Central memory CD8-positive, alpha-beta T cell (primary cell): ENCODE measurements around the gene TMEFF2.

Experiments
- ATAC-seq: fragments of 150-1000 bp; cut with Tn5 transposase; replicated peaks from 2 replicates; pipeline ENCODE4 v1.10.0; 2022; ENCODE audit warnings: mild to moderate bottlenecking, moderate FRiP score, moderate number of reproducible peaks; ENCODE audit not compliant: poor library complexity, severe bottlenecking; ENCODE audit errors: extremely low read depth
- DNase-seq, 2 donors: peaks; one replicate each; pipeline ENCODE4 v3.0.0; 2021; ENCODE audit warnings: low spot score in 2 of 2
- H3K27ac Mint-ChIP-seq: one replicate; pipeline ENCODE4 v1.8.0; 2022; ENCODE audit warnings: low read depth, mild to moderate bottlenecking, moderate library complexity, mixed read lengths
- H3K27me3 Mint-ChIP-seq: one replicate; pipeline ENCODE4 v1.8.0; 2022; ENCODE audit warnings: mixed read lengths
- H3K36me3 Mint-ChIP-seq: one replicate; pipeline ENCODE4 v1.8.0; 2022; ENCODE audit warnings: mild to moderate bottlenecking, moderate library complexity, mixed read lengths; ENCODE audit not compliant: insufficient read depth
- H3K4me1 Mint-ChIP-seq: one replicate; pipeline ENCODE4 v1.8.0; 2022; ENCODE audit warnings: mixed read lengths
- H3K4me3 Mint-ChIP-seq: one replicate; pipeline ENCODE4 v1.8.0; 2022; ENCODE audit warnings: mild to moderate bottlenecking, moderate library complexity, mixed read lengths
- H3K9me3 Mint-ChIP-seq: one replicate; pipeline ENCODE4 v1.8.0; 2022; ENCODE audit warnings: mixed read lengths

The TMEFF2 gene

GRCh38 chr2:192038110-192038509 is 156.6 kb downstream of the TMEFF2 start:
- no peak overlapping the region for H3K4me3 Mint-ChIP-seq
- DNase-seq (no peak), ATAC-seq (no peak)
- peaks cover 5% of the 10 kb centered on the region for H3K4me1 Mint-ChIP-seq
- H3K27me3 Mint-ChIP-seq = peaks cover 11% of the 10 kb centered on the region
- peaks cover 2% of the 10 kb centered on the region for H3K36me3 Mint-ChIP-seq
- no peaks in the 10 kb centered on the region for H3K9me3 Mint-ChIP-seq
- H3K27ac Mint-ChIP-seq = no peak overlapping the region

- peaks cover 2% of the 10 kb centered on the region for H3K36me3 Mint-ChIP-seq
- no peak for DNase-seq
- H3K27ac Mint-ChIP-seq = no peak overlapping the region
- no peak for ATAC-seq
- H3K9me3 Mint-ChIP-seq = no peaks in the 10 kb centered on the region
- peaks cover 5% of the 10 kb centered on the region for H3K4me1 Mint-ChIP-seq
- H3K4me3 Mint-ChIP-seq = no peak overlapping the region
- peaks cover 1% of the 10 kb centered on the region for H3K27me3 Mint-ChIP-seq
Observed at GRCh38 chr2:192035731-192036442, 158.8 kb downstream of the TMEFF2 start.

- Mint-ChIP-seq H3K9me3 (no peaks in the 10 kb centered on the region), H3K4me1 (peaks cover 3% of the 10 kb centered on the region), H3K27ac (no peak overlapping the region), H3K36me3 (no peaks in the 10 kb centered on the region), H3K27me3 (peaks cover 28% of the 10 kb centered on the region), H3K4me3 (no peak overlapping the region)
- DNase-seq = no peak
- ATAC-seq = no peak
Observed at GRCh38 chr2:192030856-192031255, 163.9 kb downstream of the TMEFF2 start.

GRCh38 chr2:192030289-192030688 is 164.4 kb downstream of the TMEFF2 start:
- Mint-ChIP-seq H3K27me3 (peaks cover 33% of the 10 kb centered on the region), H3K27ac (no peak overlapping the region), H3K4me3 (no peak overlapping the region), H3K4me1 (no peaks in the 10 kb centered on the region), H3K36me3 (no peaks in the 10 kb centered on the region), H3K9me3 (no peaks in the 10 kb centered on the region)
- ATAC-seq (no peak), DNase-seq (no peak)

GRCh38 chr2:192029089-192029488 is 165.6 kb downstream of the TMEFF2 start:
- Mint-ChIP-seq H3K9me3 (no peaks in the 10 kb centered on the region), H3K4me1 (no peaks in the 10 kb centered on the region), H3K27me3 (peaks cover 41% of the 10 kb centered on the region), H3K36me3 (no peaks in the 10 kb centered on the region), H3K27ac (no peak overlapping the region), H3K4me3 (no peak overlapping the region)
- DNase-seq = no peak
- no peak for ATAC-seq

GRCh38 chr2:192026825-192027120 is 168.0 kb downstream of the TMEFF2 start:
- no peak overlapping the region for H3K27ac Mint-ChIP-seq
- peaks cover 41% of the 10 kb centered on the region for H3K27me3 Mint-ChIP-seq
- H3K4me3 Mint-ChIP-seq = no peak overlapping the region
- no peaks in the 10 kb centered on the region for H3K36me3 Mint-ChIP-seq
- DNase-seq (no peak), ATAC-seq (no peak)
- H3K4me1 Mint-ChIP-seq = no peaks in the 10 kb centered on the region
- no peaks in the 10 kb centered on the region for H3K9me3 Mint-ChIP-seq

- no peaks in the 10 kb centered on the region for H3K9me3 Mint-ChIP-seq
- DNase-seq = no peak
- peaks cover 41% of the 10 kb centered on the region for H3K27me3 Mint-ChIP-seq
- ATAC-seq = no peak
- no peak overlapping the region for H3K4me3 Mint-ChIP-seq
- no peaks in the 10 kb centered on the region for H3K4me1 Mint-ChIP-seq
- H3K36me3 Mint-ChIP-seq = no peaks in the 10 kb centered on the region
- H3K27ac Mint-ChIP-seq = no peak overlapping the region
Observed at GRCh38 chr2:192026059-192026824, 168.5 kb downstream of the TMEFF2 start.

GRCh38 chr2:192025637-192026036 is 169.1 kb downstream of the TMEFF2 start:
- ATAC-seq = no peak
- Mint-ChIP-seq H3K9me3 (no peaks in the 10 kb centered on the region), H3K27ac (no peak overlapping the region), H3K36me3 (no peaks in the 10 kb centered on the region), H3K4me1 (no peaks in the 10 kb centered on the region), H3K27me3 (peaks cover 37% of the 10 kb centered on the region), H3K4me3 (no peak overlapping the region)
- DNase-seq = no peak

- ATAC-seq (no peak), DNase-seq (no peak)
- Mint-ChIP-seq H3K27ac (no peak overlapping the region), H3K36me3 (no peaks in the 10 kb centered on the region), H3K27me3 (peaks cover 28% of the 10 kb centered on the region), H3K4me1 (no peaks in the 10 kb centered on the region), H3K4me3 (no peak overlapping the region), H3K9me3 (no peaks in the 10 kb centered on the region)
Observed at GRCh38 chr2:192023006-192023405, 171.7 kb downstream of the TMEFF2 start.

- H3K4me1 Mint-ChIP-seq = no peaks in the 10 kb centered on the region
- DNase-seq (no peak), ATAC-seq (no peak)
- no peaks in the 10 kb centered on the region for H3K9me3 Mint-ChIP-seq
- no peak overlapping the region for H3K4me3 Mint-ChIP-seq
- H3K36me3 Mint-ChIP-seq = no peaks in the 10 kb centered on the region
- peaks cover 14% of the 10 kb centered on the region for H3K27me3 Mint-ChIP-seq
- no peak overlapping the region for H3K27ac Mint-ChIP-seq
Observed at GRCh38 chr2:192017844-192018243, 176.9 kb downstream of the TMEFF2 start.

- H3K9me3 Mint-ChIP-seq = no peaks in the 10 kb centered on the region
- H3K27me3 Mint-ChIP-seq = peaks cover 14% of the 10 kb centered on the region
- DNase-seq = no peak
- no peaks in the 10 kb centered on the region for H3K36me3 Mint-ChIP-seq
- no peak overlapping the region for H3K27ac Mint-ChIP-seq
- no peak for ATAC-seq
- H3K4me3 Mint-ChIP-seq = no peak overlapping the region
- H3K4me1 Mint-ChIP-seq = no peaks in the 10 kb centered on the region
Observed at GRCh38 chr2:192016265-192016664, 178.5 kb downstream of the TMEFF2 start.

GRCh38 chr2:192013211-192013610 is 181.5 kb downstream of the TMEFF2 start:
- no peak overlapping the region for H3K27ac Mint-ChIP-seq
- no peak overlapping the region for H3K4me3 Mint-ChIP-seq
- no peaks in the 10 kb centered on the region for H3K9me3 Mint-ChIP-seq
- peaks cover 18% of the 10 kb centered on the region for H3K27me3 Mint-ChIP-seq
- no peaks in the 10 kb centered on the region for H3K4me1 Mint-ChIP-seq
- ATAC-seq = no peak
- no peak for DNase-seq
- no peaks in the 10 kb centered on the region for H3K36me3 Mint-ChIP-seq

- ATAC-seq (no peak), DNase-seq (no peak)
- no peak overlapping the region for H3K4me3 Mint-ChIP-seq
- no peaks in the 10 kb centered on the region for H3K4me1 Mint-ChIP-seq
- no peak overlapping the region for H3K27ac Mint-ChIP-seq
- no peaks in the 10 kb centered on the region for H3K36me3 Mint-ChIP-seq
- peaks cover 12% of the 10 kb centered on the region for H3K27me3 Mint-ChIP-seq
- no peaks in the 10 kb centered on the region for H3K9me3 Mint-ChIP-seq
Observed at GRCh38 chr2:192011196-192011595, 183.5 kb downstream of the TMEFF2 start.
